IMR-90 (cell line): ENCODE results near the gene STRA6. TPM values are rescaled to one million over a fixed set of nuclear protein-coding genes. Genes with fewer than 3 reads are reported as not detected.

Experiments
- ATAC-seq: fragments of 200-7000 bp; cut with Tn5 transposase; 2 replicates; pipeline ENCODE4 v1.9.1; 2020; ENCODE audit warnings: low read depth, mild to moderate bottlenecking, moderate library complexity
- BruUV-seq: library from RNA; stranded (reverse); fragments of 400-500 nt; replicated peaks from 2 replicates; lab custom pipeline; 2021; lab: Mats Ljungman, UMichigan
- CTCF ChIA-PET: fragments of 300-600 bp; formaldehyde crosslinking; extraction: SDS; loops from one replicate; lab custom pipeline; 2021; ENCODE audit warnings: antibody characterized with exemption; lab: Yijun Ruan, JAX
- POLR2A ChIA-PET: fragments of 300-600 bp; sonication (Branson Sonifier 250); formaldehyde crosslinking; loops from one replicate; lab custom pipeline; 2022; ENCODE audit warnings: antibody characterized with exemption; ENCODE audit not compliant: unreplicated experiment; lab: Charles Lee
- DNase-seq: peaks from one replicate; pipeline ENCODE4 v3.0.0; 2013
- H2AFZ ChIP-seq: replicated peaks from 2 replicates; pipeline ENCODE3; 2013; ENCODE audit warnings: low read length, mild to moderate bottlenecking; ENCODE audit not compliant: poor library complexity
- H2AK5ac ChIP-seq: 2 replicates; pipeline ENCODE4 v1.6.1; 2013; ENCODE audit warnings: low read depth, low read length, inconsistent platforms
- H2AK9ac ChIP-seq: replicated peaks from 2 replicates; pipeline ENCODE3; 2013; ENCODE audit warnings: mild to moderate bottlenecking, low read depth, low read length, moderate library complexity; ENCODE audit not compliant: poor library complexity
- H2BK120ac ChIP-seq: 2 replicates; pipeline ENCODE4 v1.6.1; 2013; ENCODE audit warnings: low read depth, low read length, inconsistent platforms
- H2BK15ac ChIP-seq: 3 replicates; pipeline ENCODE4 v1.6.1; 2013; ENCODE audit warnings: low read depth, low read length, inconsistent platforms
- H2BK20ac ChIP-seq: 2 replicates; pipeline ENCODE4 v1.6.1; 2013; ENCODE audit warnings: low read depth, mild to moderate bottlenecking, inconsistent platforms, low read length, moderate library complexity
- H2BK5ac ChIP-seq: 2 replicates; pipeline ENCODE4 v1.6.1; 2013; ENCODE audit warnings: mild to moderate bottlenecking, low read depth, low read length, inconsistent platforms; ENCODE audit not compliant: poor library complexity, severe bottlenecking
- H3K14ac ChIP-seq: replicated peaks from 2 replicates; pipeline ENCODE4 v1.6.1; 2013; ENCODE audit warnings: low read depth, low read length, inconsistent platforms
- H3K18ac ChIP-seq: 2 replicates; pipeline ENCODE4 v1.6.1; 2013; ENCODE audit warnings: low read depth, low read length, control low read depth
- H3K23ac ChIP-seq: 2 replicates; pipeline ENCODE4 v1.6.1; 2013; ENCODE audit warnings: low read depth, low read length, inconsistent platforms
- H3K27ac ChIP-seq: 2 replicates; pipeline ENCODE4 v1.5.1; 2013; ENCODE audit warnings: mild to moderate bottlenecking, control low read depth, low read length; ENCODE audit not compliant: insufficient read depth
- H3K27me3 ChIP-seq: 2 replicates; pipeline ENCODE4 v1.6.1; 2013; ENCODE audit warnings: low read length; ENCODE audit not compliant: control insufficient read depth, insufficient read depth
- H3K36me3 ChIP-seq: 2 replicates; pipeline ENCODE4 v1.6.1; 2013; ENCODE audit warnings: low read length, mixed read lengths; ENCODE audit not compliant: control insufficient read depth, insufficient read depth
- H3K4ac ChIP-seq: 2 replicates; pipeline ENCODE4 v1.6.1; 2013; ENCODE audit warnings: low read depth, low read length, inconsistent platforms
- H3K4me1 ChIP-seq: 2 replicates; pipeline ENCODE4 v1.6.1; 2013; ENCODE audit warnings: low read length, mixed read lengths; ENCODE audit not compliant: control insufficient read depth, insufficient read depth
- H3K4me2 ChIP-seq: 2 replicates; pipeline ENCODE4 v1.6.1; 2013; ENCODE audit warnings: low read depth, mild to moderate bottlenecking, control low read depth, low read length, moderate library complexity
- H3K4me3 ChIP-seq: 2 replicates; pipeline ENCODE4 v1.5.1; 2013; ENCODE audit warnings: low read depth, mild to moderate bottlenecking, control low read depth, low read length, moderate library complexity; ENCODE audit not compliant: insufficient read depth
- H3K56ac ChIP-seq: 2 replicates; pipeline ENCODE4 v1.6.1; 2013; ENCODE audit warnings: low read length, inconsistent platforms; ENCODE audit not compliant: insufficient read depth; ENCODE audit errors: extremely low read depth
- H3K79me1 ChIP-seq, 2 experiments: 2 replicates each; pipeline ENCODE4 v1.6.1; 2013; ENCODE audit warnings: low read length in 2 of 2, inconsistent platforms in 1 of 2, low read depth in 1 of 2
- H3K9ac ChIP-seq: 2 replicates; pipeline ENCODE4 v1.6.1; 2013; ENCODE audit warnings: low read depth, low read length, control low read depth
- H3K9me1 ChIP-seq: 2 replicates; pipeline ENCODE4 v1.6.1; 2013; ENCODE audit warnings: low read length, inconsistent platforms; ENCODE audit not compliant: insufficient read depth
- H3K9me3 ChIP-seq: 2 replicates; pipeline ENCODE4 v1.6.1; 2013; ENCODE audit warnings: low read length; ENCODE audit not compliant: control insufficient read depth, insufficient read depth
- H4K20me1 ChIP-seq: 2 replicates; pipeline ENCODE4 v1.6.1; 2013; ENCODE audit warnings: low read length, inconsistent platforms; ENCODE audit not compliant: insufficient read depth
- H4K5ac ChIP-seq: 2 replicates; pipeline ENCODE4 v1.6.1; 2013; ENCODE audit warnings: mild to moderate bottlenecking, low read depth, low read length, control low read depth
- H4K8ac ChIP-seq, 2 experiments: 2 replicates each; pipeline ENCODE4 v1.6.1; 2013; ENCODE audit warnings: low read depth in 2 of 2, low read length in 2 of 2, control low read depth in 1 of 2, inconsistent platforms in 1 of 2
- H4K91ac ChIP-seq: 2 replicates; pipeline ENCODE4 v1.6.1; 2013; ENCODE audit warnings: low read depth, low read length, inconsistent platforms; ENCODE audit not compliant: insufficient read depth
- BHLHE40 ChIP-seq: fragments of 150-350 bp; IDR thresholded peaks from 2 replicates; pipeline ENCODE4 v1.6.1; 2016; ENCODE audit warnings: mild to moderate bottlenecking, low read depth, low read length
- CHD1 ChIP-seq: IDR thresholded peaks from 2 replicates; pipeline ENCODE4 v1.6.1; 2012; ENCODE audit warnings: low read depth, low read length, improper control_type of control experiment
- MAFK ChIP-seq: IDR thresholded peaks from 2 replicates; pipeline ENCODE4 v1.6.1; 2012; ENCODE audit warnings: low read depth, low read length, improper control_type of control experiment
- POLR2A ChIP-seq: IDR thresholded peaks from 2 replicates; pipeline ENCODE4 v1.6.1; 2012; ENCODE audit warnings: mild to moderate bottlenecking, low read depth, low read length
- SMC3 ChIP-seq: fragments of 150-350 bp; IDR thresholded peaks from 2 replicates; pipeline ENCODE4 v1.6.1; 2016; ENCODE audit warnings: low read depth, mild to moderate bottlenecking, antibody characterized with exemption, low read length, moderate library complexity
- WGBS, 2 experiments: methylation state at CpG; one replicate each; pipeline versions ENCODE4 v1.1.5 to v1.1.7; 2013; ENCODE audit warnings: missing lambda C conversion rate in 2 of 2; ENCODE audit not compliant: insufficient read length in 1 of 2; ENCODE audit errors: extremely low coverage in 2 of 2; 5-methylcytosine and 5-hydroxymethylcytosine counted together
- dilution Hi-C: fragments of 300-500 bp; cut with HindIII; formaldehyde crosslinking; loops from one replicate; pipeline ENCODE4 v1.14.3; 2018; ENCODE audit warnings: low sequenced_read_pairs; ENCODE audit not compliant: unreplicated experiment
- in situ Hi-C: fragments of 300-500 bp; cut with MboI; formaldehyde crosslinking; loops from 3 replicates; pipeline ENCODE4 v1.14.3; 2019; ENCODE audit warnings: low sequenced_read_pairs, inconsistent platforms, mixed read lengths
- intact Hi-C: fragments of 100-400 bp; cut with micrococcal nuclease; formaldehyde crosslinking; loops from 2 replicates; pipeline ENCODE4 v1.10.0; 2022
- microRNA-seq, 2 experiments: library from miRNA; stranded (forward) in 1 of 2; unstranded in 1 of 2; fragments of 10-50 nt in 1 of 2; fragments of <30 nt in 1 of 2; gene quantifications in 1 of 2; microRNA quantifications in 1 of 2; one replicate each; pipeline versions ENCODE3 to v1.1.0; 2013 to 2020; ENCODE audit not compliant: insufficient read depth in 1 of 2, insufficient read length in 1 of 2, unreplicated experiment in 1 of 2
- polyA plus RNA-seq, 3 experiments: library from polyadenylated mRNA; depleted of rRNA; stranded (reverse); fragments of >200 nt; gene quantifications; 2 replicates each; pipeline ENCODE4 v1.2.3, GENCODE V29; 2012; ENCODE audit warnings: low replicate concordance in 1 of 3
- small RNA-seq, 5 experiments: library from RNA; depleted of rRNA; stranded (forward); fragments of <200 nt; gene quantifications; one replicate each; pipeline ENCODE3, GENCODE V24; 2012
- total RNA-seq: library from RNA; depleted of rRNA; stranded (reverse); fragments of >200 nt; gene quantifications from 2 replicates; pipeline ENCODE4 v1.2.3, GENCODE V29; 2012; rRNA removed

The STRA6 gene
- total and polyA plus RNA-seq, 2 of the 4 experiments (the other 2 are of a cell fraction) = 0.17 TPM; not detected in 1

GRCh38 chr15:74130155-74130848, 72.3 kb downstream of the STRA6 start, which contains the start of gene ISLR2 (continued):
- no peak for TF ChIP-seq MAFK

DNA sequence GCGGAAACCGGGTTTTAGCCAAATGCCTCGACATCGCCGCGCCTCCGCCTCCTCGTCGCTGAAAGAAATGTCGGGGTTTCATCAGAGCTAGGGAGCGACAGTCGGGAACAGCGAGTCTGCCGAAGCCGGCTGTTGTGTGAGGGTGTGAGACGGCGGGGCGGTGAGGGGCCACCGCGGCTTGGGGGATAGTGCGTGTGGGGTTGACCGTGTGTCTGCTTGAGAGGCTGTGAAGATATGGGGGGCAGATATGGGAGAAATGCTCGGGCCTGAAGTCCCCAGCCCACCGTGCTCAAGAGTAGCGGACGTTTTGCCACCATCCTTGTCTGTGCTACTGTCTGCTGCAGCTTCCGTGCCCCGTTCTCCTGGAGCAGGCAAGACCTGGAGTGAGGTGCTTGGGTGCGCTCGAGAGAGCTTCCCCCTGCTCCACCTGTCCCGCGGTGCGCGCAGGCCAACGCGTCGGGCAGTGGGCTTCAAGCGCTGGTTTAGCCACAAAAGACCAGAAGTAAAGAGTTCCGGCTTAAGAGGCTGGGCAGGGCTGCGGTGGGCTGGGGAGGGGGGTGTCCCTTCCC, 72.9 kb downstream of the STRA6 start:
- Histone ChIP-seq H3K4ac (no peak overlapping the region), H3K14ac (no peak overlapping the region), H2AK9ac (no peak overlapping the region), H3K79me1 (no peaks in the 10 kb centered on the region), H3K4me3 (no peak overlapping the region), H2BK5ac (no peak overlapping the region), H2BK20ac (no peak overlapping the region), H3K4me2 (no peak overlapping the region), H3K56ac (no peak overlapping the region), H3K36me3 (no peaks in the 10 kb centered on the region), H4K8ac (no peak overlapping the region), H2AFZ (no peak overlapping the region), H3K4me1 (no peaks in the 10 kb centered on the region; the same call in 1 of the 2 replicates), H3K18ac (no peak overlapping the region), H3K23ac (no peak overlapping the region), H2AK5ac (no peak overlapping the region), H3K9me3 (peaks cover 8% of the 10 kb centered on the region), H4K91ac (no peak overlapping the region), H3K9ac (no peak overlapping the region), H3K9me1 (0 out of 2 replicates have a peak, but pooled peaks cover 2% of the 10 kb centered on the region), H2BK15ac (no peak overlapping the region), H3K27ac (no peak overlapping the region), H4K20me1 (peaks cover 14% of the 10 kb centered on the region; the same call in 1 of the 2 replicates), H4K5ac (no peak overlapping the region), H2BK120ac (no peak overlapping the region), H3K27me3 (peaks cover 89% of the 10 kb centered on the region)
- ATAC-seq (no peak), DNase-seq (no peak)
- in situ Hi-C loops = loop anchor here (5.0 kb wide), 3 partner anchors 72 to 178 kb away; no protein-coding TSS in a partner anchor
- dilution Hi-C loops = no loop called here
- no peak for TF ChIP-seq BHLHE40
- TF ChIP-seq CHD1 = no peak
- no peak for TF ChIP-seq SMC3
- no peak for TF ChIP-seq POLR2A
- TF ChIP-seq MAFK = no peak
- ChIA-PET POLR2A (no interaction called here), CTCF (interaction anchor here (0.6 to 1.7 kb wide), 2 partner anchors 101 to 178 kb away, joined by 3 to 6 read pairs; no protein-coding TSS in a partner anchor)
- intact Hi-C loops = no loop called here
- 0% methylated on average over 1 of the region's 40 CpGs; no CpG with 5 or more reads in 1 of the 2 experiments for WGBS, 2 experiments
- no TSS peak for BruUV-seq

Small RNA genes lying within 50 kb of the gene (microRNA-seq; reads per million reads assigned to microRNA genes)
- not detected for gene RF00017 (ENCODE audit: insufficient read depth, insufficient read length)

Small RNA genes lying within 50 kb of the gene (small RNA-seq; reads per million reads assigned to genes)
- 0 reads per million in 5 experiments for gene RF00017

Other genes starting within 250 kb of the STRA6 start
- gene STOML1, start 210.5 kb downstream of the STRA6 start, total RNA-seq = 11.8 and 12.5 TPM in 2 replicates
- 21.2 and 25.0 TPM in 2 replicates for gene STOML1, start 210.5 kb downstream of the STRA6 start, polyA plus RNA-seq (2012; rRNA removed)
- gene PML, start 208.1 kb downstream of the STRA6 start, total RNA-seq = 8.8 and 10.3 TPM in 2 replicates
- 22.6 and 23.1 TPM in 2 replicates for gene PML, start 208.1 kb downstream of the STRA6 start, polyA plus RNA-seq (2012; rRNA removed)
- gene GOLGA6A, start 120.2 kb downstream of the STRA6 start, total RNA-seq = not detected in 2 replicates
- gene GOLGA6A, start 120.2 kb downstream of the STRA6 start, polyA plus RNA-seq (2012; rRNA removed) = not detected in 2 replicates
- gene ISLR2, start 72.2 kb downstream of the STRA6 start, total RNA-seq = not detected in 2 replicates
- gene ISLR2, start 72.2 kb downstream of the STRA6 start, polyA plus RNA-seq (2012; rRNA removed) = not detected in 2 replicates
- gene ISLR, start 29.1 kb downstream of the STRA6 start, total RNA-seq = under 0.01 TPM in 2 replicates
- gene ISLR, start 29.1 kb downstream of the STRA6 start, polyA plus RNA-seq (2012; rRNA removed) = 0.79 and 1.0 TPM in 2 replicates
- gene CCDC33, start 33.5 kb upstream of the STRA6 start, total RNA-seq = not detected in 2 replicates
- gene CCDC33, start 33.5 kb upstream of the STRA6 start, polyA plus RNA-seq (2012; rRNA removed) = not detected in 2 replicates
- 0.18 and 0.28 TPM in 2 replicates for gene CYP11A1, start 164.9 kb upstream of the STRA6 start, total RNA-seq
- gene CYP11A1, start 164.9 kb upstream of the STRA6 start, polyA plus RNA-seq (2012; rRNA removed) = 0.46 and 0.50 TPM in 2 replicates
- 27.8 and 30.5 TPM in 2 replicates for gene SEMA7A, start 231.2 kb upstream of the STRA6 start, total RNA-seq
- gene SEMA7A, start 231.2 kb upstream of the STRA6 start, polyA plus RNA-seq (2012; rRNA removed) = 87.3 and 88.1 TPM in 2 replicates